Adrenal gland (tissue), 12 donors: Measurements from ENCODE around the gene ARL3. TPM values are rescaled to one million over a fixed set of nuclear protein-coding genes. Genes with fewer than 3 reads are reported as not detected.
A peak's percentile ranks its signal among the peaks of the same experiment; 100 is the strongest.

ENCODE experiments used
- DNase-seq, 7 donors: peaks; one replicate each; pipeline ENCODE4 v3.0.0-alpha.2; 2019 to 2020
- H3K27ac ChIP-seq, 5 donors: fragments of 200-600 bp; sonication (generic) in 4 of 5; 1 replicate in 3 of 5; 2 replicates in 2 of 5; pipeline versions ENCODE4 v1.5.1 to v1.8.0; 2016 to 2020; ENCODE audit warnings: mild to moderate bottlenecking in 1 of 5
- H3K27me3 ChIP-seq: fragments of 200-600 bp; 2 replicates; pipeline ENCODE4 v1.8.0; 2021
- H3K36me3 ChIP-seq, 2 donors: fragments of 200-600 bp; replicated peaks in 1 of 2; 1 replicate in 1 of 2; 2 replicates in 1 of 2; pipeline versions ENCODE4 v1.5.1 to v1.8.0; 2018 to 2022
- H3K4me1 ChIP-seq, 2 donors: fragments of 200-600 bp; replicated peaks in 1 of 2; 1 replicate in 1 of 2; 2 replicates in 1 of 2; pipeline versions ENCODE4 v1.5.1 to v1.8.0; 2018 to 2021
- H3K4me3 ChIP-seq, 4 donors: fragments of 200-600 bp; sonication (generic) in 3 of 4; one replicate each; pipeline ENCODE4 v1.5.1; 2016 to 2018
- H3K9me3 ChIP-seq, 3 donors: fragments of 200-600 bp; sonication (generic) in 1 of 3; replicated peaks in 1 of 3; 1 replicate in 2 of 3; 2 replicates in 1 of 3; pipeline versions ENCODE4 v1.5.1 to v1.8.0; 2016 to 2021
- POLR2A ChIP-seq, 2 donors: fragments of 450-650 bp; IDR thresholded peaks; one replicate each; pipeline ENCODE4 v1.6.1; 2017; ENCODE audit warnings: antibody characterized with exemption in 2 of 2, mild to moderate bottlenecking in 2 of 2, moderate library complexity in 1 of 2
- WGBS, 4 donors: extraction: QIAGEN DNeasy Blood & Tissue Kit in 2 of 4; methylation state at CpG; one replicate each; pipeline versions ENCODE4 v1.1.5 to v1.1.7; 2013 to 2017; 5-methylcytosine and 5-hydroxymethylcytosine counted together
- intact Hi-C, 2 donors: fragments of 100-400 bp; cut with DNase I; formaldehyde crosslinking; loops; one replicate each; pipeline versions ENCODE4 v1.14.1 to v1.15.0; 2022 to 2023
- polyA plus RNA-seq, 3 donors: library from polyadenylated mRNA; stranded (reverse); fragments of 200-250 nt in 2 of 3; fragments of 350-450 nt in 1 of 3; fragmentation: Illumina TruSeq in 1 of 3; extraction: RNeasy Lipid Tissue Mini Kit (QIAGEN cat#74804) in 1 of 3; gene quantifications; one replicate each; pipeline ENCODE4 v1.2.3, GENCODE V29; 2013 to 2014
- total RNA-seq, 9 donors: library from RNA; depleted of rRNA in 4 of 9; stranded (reverse); fragments of >200 nt in 4 of 9; fragments of 120-200 nt in 1 of 9; fragmentation: NEBNext Ultra II Directional in 1 of 9; extraction: Animal tissue kit (Norgen Biotek cat#: 25700) in 1 of 9; gene quantifications; one replicate each; pipeline versions ENCODE4 v1.1.0 to v1.2.4, GENCODE V29; 2013 to 2023
- TF ChIP-seq, protein P1 (sequence below), 6 experiments: fragments of 450-650 bp in 4 of 6; fragments of 200-600 bp in 2 of 6; sonication (generic) in 1 of 6; IDR thresholded peaks; 1 replicate in 5 of 6; 2 replicates in 1 of 6; pipeline versions ENCODE4 v1.5.1 to v1.8.0; 2016 to 2021; ENCODE audit warnings: antibody characterized with exemption in 6 of 6, mild to moderate bottlenecking in 2 of 6, moderate library complexity in 1 of 6
- donor health status: healthy with polysubstance abuse.
- donor health status: Bipolar disorder and iron deficiency.
- donor health status: DM: yes; HTN: yes; CAD: no.
- donor health status: DM: no; HTN: no; CAD: no.
- donor health status: DM: no; HTN: no; CAD: no.
- donor health status: DM: yes; HTN: yes; CAD: no.

Gene ARL3
- total and polyA plus RNA-seq, 12 donors = 4.8 to 20.5 (median 8.8) TPM

DNA sequence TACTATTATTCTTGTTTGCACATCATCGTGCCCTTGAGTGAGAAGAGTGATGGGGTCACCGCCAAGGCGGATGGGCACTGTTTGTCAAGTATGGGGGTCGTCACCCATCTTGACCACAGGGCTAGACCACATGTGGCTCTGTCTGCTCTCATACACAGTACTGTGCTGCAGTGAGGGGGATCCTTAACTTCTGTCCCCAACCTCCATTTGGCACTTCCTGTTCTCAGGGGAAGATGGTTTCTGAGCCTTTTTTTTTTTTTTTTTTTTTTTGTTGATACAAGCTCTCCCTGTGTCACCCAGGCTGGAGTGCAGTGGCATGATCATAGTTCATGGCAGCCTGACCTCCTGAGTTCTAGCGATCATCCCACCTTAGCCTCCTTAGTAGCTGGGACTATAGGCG is 43.1 kb upstream of the ARL3 start:
- Histone ChIP-seq H3K4me3 (no peak overlapping the region), H3K9me3 (no peaks in the 10 kb centered on the region), H3K4me1 (peaks cover 27 to 56% of the 10 kb centered on the region in 2 donors), H3K27me3 (no peaks in the 10 kb centered on the region), H3K36me3 (no peaks in the 10 kb centered on the region), H3K27ac (peak overlapping the region in 1 of 5 donors; percentile 19)
- WGBS, 4 donors = 85 to 91% (median 89%) methylated on average over 6 of the region's 6 CpGs
- no peak for DNase-seq
- TF ChIP-seq, protein P1, sequence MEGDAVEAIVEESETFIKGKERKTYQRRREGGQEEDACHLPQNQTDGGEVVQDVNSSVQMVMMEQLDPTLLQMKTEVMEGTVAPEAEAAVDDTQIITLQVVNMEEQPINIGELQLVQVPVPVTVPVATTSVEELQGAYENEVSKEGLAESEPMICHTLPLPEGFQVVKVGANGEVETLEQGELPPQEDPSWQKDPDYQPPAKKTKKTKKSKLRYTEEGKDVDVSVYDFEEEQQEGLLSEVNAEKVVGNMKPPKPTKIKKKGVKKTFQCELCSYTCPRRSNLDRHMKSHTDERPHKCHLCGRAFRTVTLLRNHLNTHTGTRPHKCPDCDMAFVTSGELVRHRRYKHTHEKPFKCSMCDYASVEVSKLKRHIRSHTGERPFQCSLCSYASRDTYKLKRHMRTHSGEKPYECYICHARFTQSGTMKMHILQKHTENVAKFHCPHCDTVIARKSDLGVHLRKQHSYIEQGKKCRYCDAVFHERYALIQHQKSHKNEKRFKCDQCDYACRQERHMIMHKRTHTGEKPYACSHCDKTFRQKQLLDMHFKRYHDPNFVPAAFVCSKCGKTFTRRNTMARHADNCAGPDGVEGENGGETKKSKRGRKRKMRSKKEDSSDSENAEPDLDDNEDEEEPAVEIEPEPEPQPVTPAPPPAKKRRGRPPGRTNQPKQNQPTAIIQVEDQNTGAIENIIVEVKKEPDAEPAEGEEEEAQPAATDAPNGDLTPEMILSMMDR (IDR thresholded peaks at IDR 0.05) = no peak
- no peak for TF ChIP-seq POLR2A (IDR thresholded peaks at IDR 0.05)
- intact Hi-C loops = no loop called here

DNA sequence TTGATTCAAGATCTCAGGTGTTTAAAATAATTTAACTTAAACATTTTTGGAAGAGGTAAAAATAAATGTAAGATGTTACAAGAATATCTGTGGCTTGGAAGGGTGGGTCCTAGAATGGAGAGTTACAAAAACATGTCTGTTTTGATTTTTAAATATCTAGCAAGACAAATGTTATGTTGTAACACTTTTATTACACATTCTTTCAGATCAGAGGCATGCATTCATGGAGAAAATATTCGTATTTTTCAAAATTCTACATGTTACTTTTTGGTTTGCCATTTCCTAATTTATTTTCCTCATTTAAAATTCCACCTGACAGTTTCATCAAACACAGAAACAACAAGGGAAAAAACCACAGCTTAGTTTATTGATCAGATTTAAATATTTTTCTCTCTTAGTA is 39.5 kb upstream of the ARL3 start:
- peak overlapping the region in 4 of 5 donors; percentile 26 to 87 (median 62) for H3K27ac ChIP-seq
- DNase-seq = no peak
- H3K9me3 ChIP-seq = no peaks in the 10 kb centered on the region
- peaks cover 17 to 48% of the 10 kb centered on the region in 2 donors for H3K4me1 ChIP-seq
- H3K27me3 ChIP-seq = no peaks in the 10 kb centered on the region
- WGBS, 4 donors = 42 to 79% (median 69%) methylated on average over 1 of the region's 1 CpG
- intact Hi-C loops = no loop called here
- no peaks in the 10 kb centered on the region for H3K36me3 ChIP-seq
- TF ChIP-seq, protein P1 (IDR thresholded peaks at IDR 0.05) = no peak
- TF ChIP-seq POLR2A (IDR thresholded peaks at IDR 0.05) = no peak
- no peak overlapping the region for H3K4me3 ChIP-seq

DNA sequence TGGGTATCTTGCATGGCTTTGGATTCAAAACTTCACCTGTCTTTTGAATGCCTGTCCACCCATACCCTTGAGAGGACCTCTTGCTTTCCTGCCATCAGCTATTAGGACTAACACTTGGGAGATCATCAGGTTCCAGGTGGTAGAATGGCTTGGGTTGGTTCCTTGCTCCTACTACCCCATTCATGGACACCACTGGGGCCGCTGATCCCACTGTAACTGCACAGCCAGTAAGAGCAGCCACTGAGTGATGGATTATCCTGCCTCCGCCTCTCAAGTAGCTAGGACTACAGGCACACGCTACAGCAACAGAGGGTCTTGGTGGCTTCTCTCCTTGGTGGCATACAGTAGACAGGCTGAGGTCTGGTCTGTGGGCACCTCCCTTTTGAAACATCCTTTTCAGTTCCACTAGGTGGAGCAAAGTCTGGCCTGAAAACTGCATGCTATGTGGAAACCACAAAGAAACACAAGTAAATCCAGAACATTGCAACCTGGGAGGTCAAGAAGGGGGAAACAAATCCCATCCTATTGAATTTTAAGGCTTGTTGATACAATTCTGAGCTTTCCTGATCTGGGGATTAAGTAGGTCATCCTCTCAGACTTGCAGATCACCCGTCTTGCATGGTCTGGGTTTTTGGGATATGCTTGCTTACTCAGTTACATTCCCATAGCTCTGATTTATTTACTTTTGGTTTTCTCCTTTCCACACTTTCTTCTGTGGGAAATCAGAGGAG is 38.9 kb upstream of the ARL3 start:
- 46 to 85% (median 79%) methylated on average over 1 to 4 of the region's 4 CpGs for WGBS, 4 donors
- peak in 2 of 7 donors; percentile 43 to 63 for DNase-seq
- Histone ChIP-seq H3K27ac (peak overlapping the region; percentile 26 to 87 (median 48)), H3K4me3 (peak overlapping the region in 1 of 4 donors; percentile 20), H3K4me1 (peaks cover 17 to 42% of the 10 kb centered on the region in 2 donors), H3K9me3 (no peaks in the 10 kb centered on the region), H3K36me3 (no peaks in the 10 kb centered on the region), H3K27me3 (no peaks in the 10 kb centered on the region)
- TF ChIP-seq, protein P1 (IDR thresholded peaks at IDR 0.05) = peak; percentile 32 to 66 (median 54)
- TF ChIP-seq POLR2A (IDR thresholded peaks at IDR 0.05) = no peak
- intact Hi-C loops = no loop called here

DNA sequence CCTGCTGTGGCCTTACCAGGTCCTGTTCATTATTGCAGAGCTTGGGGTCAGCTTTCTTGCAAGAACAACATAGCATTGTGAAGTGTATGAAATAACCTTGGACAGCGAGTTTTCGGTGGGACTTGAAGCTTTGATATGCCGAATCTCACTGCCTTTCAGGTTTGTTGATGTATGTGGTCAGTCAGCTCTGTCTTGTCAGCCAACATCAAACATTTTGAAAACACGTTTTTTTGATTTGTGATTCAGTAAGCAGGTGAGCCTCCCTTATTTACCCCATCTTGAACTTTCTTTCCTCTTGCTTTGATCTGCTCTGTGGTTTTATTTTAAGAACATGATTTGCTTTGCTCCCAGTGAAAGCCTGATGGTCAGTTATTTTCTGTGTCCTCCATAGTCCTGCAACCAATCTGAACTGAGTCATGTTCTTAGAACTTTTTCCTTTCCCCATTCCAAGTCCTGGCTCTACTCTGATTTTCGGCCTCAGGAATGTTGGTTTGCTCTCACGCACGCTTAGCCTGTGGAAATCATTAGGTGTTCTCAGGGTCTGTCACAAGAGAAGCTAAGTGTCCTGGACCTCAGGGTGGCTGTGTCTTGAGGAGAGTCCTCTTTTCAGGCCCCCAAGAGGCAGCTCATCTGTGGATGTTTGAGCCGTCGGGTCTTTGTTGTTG is 38.2 kb upstream of the ARL3 start:
- intact Hi-C loops = no loop called here
- Histone ChIP-seq H3K4me1 (peaks cover 17 to 41% of the 10 kb centered on the region in 2 donors), H3K27me3 (no peaks in the 10 kb centered on the region), H3K27ac (peak overlapping the region in 4 of 5 donors; percentile 40 to 87 (median 66)), H3K36me3 (no peaks in the 10 kb centered on the region), H3K4me3 (peak overlapping the region in 1 of 4 donors; percentile 20), H3K9me3 (no peaks in the 10 kb centered on the region)
- DNase-seq = peak in 4 of 7 donors; percentile 35 to 66 (median 58)
- TF ChIP-seq POLR2A (IDR thresholded peaks at IDR 0.05) = no peak
- TF ChIP-seq, protein P1 (IDR thresholded peaks at IDR 0.05) = no peak
- WGBS, 4 donors = 57 to 63% (median 59%) methylated on average over 9 of the region's 9 CpGs
